ENCODE results near the gene MTHFR. TPM values are rescaled to one million over a fixed set of nuclear protein-coding genes. Genes with fewer than 3 reads are reported as not detected.

MTHFR gene
- total RNA-seq, 2 experiments from 2014 or later: 9.6 TPM

DNA sequence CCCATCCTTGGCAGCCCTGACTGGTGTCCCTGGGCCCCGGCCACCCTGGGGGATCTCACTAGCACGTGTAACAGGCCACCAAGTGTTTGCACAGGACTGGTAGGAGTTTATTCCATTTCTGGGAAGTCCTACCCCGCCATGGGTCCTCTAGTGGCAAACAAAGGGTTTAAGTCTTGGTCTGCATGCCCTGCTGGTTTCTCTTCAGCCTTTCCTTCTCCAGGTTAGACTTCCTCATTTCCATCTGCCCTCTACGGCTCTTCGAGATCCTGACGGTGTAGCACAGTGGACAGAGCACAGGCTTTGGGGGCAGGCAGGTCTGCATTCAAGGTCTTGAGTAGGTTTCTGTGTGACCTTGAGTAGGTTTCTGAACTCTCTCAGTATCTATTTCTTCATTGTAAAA, 67.0 kb downstream of the MTHFR start:
- Mint-ChIP-seq H3K9me3 (no peaks in the 10 kb centered on the region), H3K36me3 (ENCODE audit: low read depth) (no peaks in the 10 kb centered on the region), H3K27me3 (no peaks in the 10 kb centered on the region), H3K4me1 (ENCODE audit: low read depth) (peaks cover 44% of the 10 kb centered on the region), H3K27ac (no peak overlapping the region), H3K4me3 (no peak overlapping the region)
- ChIA-PET POLR2A (interaction anchor here (0.6 to 5.6 kb wide), 2 partner anchors 170 to 693 kb away, joined by 3 to 57 read pairs; no protein-coding TSS in a partner anchor), CTCF (interaction anchor here (5.3 kb wide), 1 partner anchor 88 kb away, joined by 23 read pairs; no protein-coding TSS in a partner anchor)
- ATAC-seq (no peak), DNase-seq (no peak)
- TF ChIP-seq, protein P1, sequence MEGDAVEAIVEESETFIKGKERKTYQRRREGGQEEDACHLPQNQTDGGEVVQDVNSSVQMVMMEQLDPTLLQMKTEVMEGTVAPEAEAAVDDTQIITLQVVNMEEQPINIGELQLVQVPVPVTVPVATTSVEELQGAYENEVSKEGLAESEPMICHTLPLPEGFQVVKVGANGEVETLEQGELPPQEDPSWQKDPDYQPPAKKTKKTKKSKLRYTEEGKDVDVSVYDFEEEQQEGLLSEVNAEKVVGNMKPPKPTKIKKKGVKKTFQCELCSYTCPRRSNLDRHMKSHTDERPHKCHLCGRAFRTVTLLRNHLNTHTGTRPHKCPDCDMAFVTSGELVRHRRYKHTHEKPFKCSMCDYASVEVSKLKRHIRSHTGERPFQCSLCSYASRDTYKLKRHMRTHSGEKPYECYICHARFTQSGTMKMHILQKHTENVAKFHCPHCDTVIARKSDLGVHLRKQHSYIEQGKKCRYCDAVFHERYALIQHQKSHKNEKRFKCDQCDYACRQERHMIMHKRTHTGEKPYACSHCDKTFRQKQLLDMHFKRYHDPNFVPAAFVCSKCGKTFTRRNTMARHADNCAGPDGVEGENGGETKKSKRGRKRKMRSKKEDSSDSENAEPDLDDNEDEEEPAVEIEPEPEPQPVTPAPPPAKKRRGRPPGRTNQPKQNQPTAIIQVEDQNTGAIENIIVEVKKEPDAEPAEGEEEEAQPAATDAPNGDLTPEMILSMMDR (IDR thresholded peaks at IDR 0.05): no peak
- intact Hi-C loops (cut with micrococcal nuclease): no loop called here

DNA sequence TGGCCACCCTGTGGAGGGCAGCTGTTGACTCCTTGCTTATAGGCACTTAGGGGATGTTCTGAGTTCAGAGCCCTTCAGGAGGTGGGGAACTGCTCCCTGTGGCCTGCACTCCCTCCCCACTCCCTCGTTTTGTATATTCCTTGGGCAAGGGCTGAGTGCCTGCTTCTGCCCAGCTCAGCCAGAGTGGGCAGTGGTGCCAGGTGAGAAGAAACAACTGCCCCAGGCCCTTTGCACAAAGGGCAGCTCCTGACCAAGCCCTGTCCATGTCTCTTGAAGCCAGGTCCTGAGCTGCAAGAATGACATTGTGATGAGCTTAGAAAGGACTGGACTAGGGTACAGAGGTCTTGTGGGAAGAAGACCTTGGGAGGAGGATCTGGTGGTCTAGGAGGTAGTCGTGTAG, 67.7 kb downstream of the MTHFR start:
- intact Hi-C loops (cut with micrococcal nuclease): no loop called here
- no peaks in the 10 kb centered on the region for H3K27me3 Mint-ChIP-seq
- ChIA-PET CTCF (interaction anchor here (1.5 to 5.3 kb wide), 4 partner anchors 16 to 87 kb away, joined by 4 to 23 read pairs (median 8); no protein-coding TSS in a partner anchor), POLR2A (interaction anchor here (0.7 to 5.6 kb wide), 3 partner anchors 74 to 171 kb away, joined by 4 to 57 read pairs (median 12); partner anchors contain the start of gene FBXO6)
- TF ChIP-seq, protein P1 (IDR thresholded peaks at IDR 0.05): no peak
- no peak overlapping the region for H3K4me3 Mint-ChIP-seq
- H3K4me1 Mint-ChIP-seq (ENCODE audit: low read depth): peaks cover 48% of the 10 kb centered on the region
- DNase-seq (no peak), ATAC-seq (no peak)
- H3K36me3 Mint-ChIP-seq (ENCODE audit: low read depth): no peaks in the 10 kb centered on the region
- H3K27ac Mint-ChIP-seq: no peak overlapping the region
- no peaks in the 10 kb centered on the region for H3K9me3 Mint-ChIP-seq

DNA sequence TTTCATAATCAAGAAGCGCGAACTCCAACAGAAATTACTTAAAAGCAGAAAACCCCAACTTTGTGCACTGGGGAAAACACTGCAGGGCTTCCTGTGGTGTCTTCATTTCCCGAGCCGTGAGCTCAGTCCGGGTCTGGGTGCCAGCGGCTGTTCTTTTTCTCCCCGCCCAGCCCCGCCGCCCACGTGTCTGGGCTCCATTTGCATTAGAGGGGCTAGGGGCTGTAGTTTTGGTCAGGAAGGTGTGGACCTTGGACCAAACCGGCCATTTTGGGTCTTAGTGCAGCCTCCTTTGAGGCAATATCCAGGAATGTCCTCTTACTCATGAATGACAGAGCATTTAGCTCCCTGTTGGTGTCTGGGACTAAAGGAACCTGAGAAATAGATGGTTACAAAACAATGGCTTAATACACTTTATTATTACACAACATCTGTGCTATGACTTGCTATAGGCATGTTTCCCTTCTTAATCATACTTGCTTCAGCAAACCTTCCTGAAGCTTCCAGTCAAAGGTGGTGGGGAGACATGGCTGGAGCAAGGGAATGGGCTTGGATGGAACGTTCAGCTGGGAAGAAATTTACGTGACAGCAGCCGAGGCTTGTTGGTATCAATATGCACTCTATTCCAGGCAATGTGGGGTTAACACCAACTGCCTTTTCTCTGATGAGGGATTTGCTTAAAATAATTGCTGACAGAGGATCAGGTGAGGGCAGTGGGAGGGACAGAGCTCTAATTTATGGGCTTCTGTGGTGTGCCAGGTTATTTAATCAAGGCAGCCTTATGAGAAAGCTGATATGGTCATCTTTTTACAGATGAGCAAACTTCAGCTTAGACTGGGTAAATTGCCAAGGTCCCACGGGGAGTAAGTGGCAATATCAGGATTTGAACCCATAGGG, 68.8 kb downstream of the MTHFR start:
- Mint-ChIP-seq H3K36me3 (ENCODE audit: low read depth) (no peaks in the 10 kb centered on the region), H3K4me1 (ENCODE audit: low read depth) (peaks cover 50% of the 10 kb centered on the region)
- ATAC-seq: peak; percentile 48

DNA sequence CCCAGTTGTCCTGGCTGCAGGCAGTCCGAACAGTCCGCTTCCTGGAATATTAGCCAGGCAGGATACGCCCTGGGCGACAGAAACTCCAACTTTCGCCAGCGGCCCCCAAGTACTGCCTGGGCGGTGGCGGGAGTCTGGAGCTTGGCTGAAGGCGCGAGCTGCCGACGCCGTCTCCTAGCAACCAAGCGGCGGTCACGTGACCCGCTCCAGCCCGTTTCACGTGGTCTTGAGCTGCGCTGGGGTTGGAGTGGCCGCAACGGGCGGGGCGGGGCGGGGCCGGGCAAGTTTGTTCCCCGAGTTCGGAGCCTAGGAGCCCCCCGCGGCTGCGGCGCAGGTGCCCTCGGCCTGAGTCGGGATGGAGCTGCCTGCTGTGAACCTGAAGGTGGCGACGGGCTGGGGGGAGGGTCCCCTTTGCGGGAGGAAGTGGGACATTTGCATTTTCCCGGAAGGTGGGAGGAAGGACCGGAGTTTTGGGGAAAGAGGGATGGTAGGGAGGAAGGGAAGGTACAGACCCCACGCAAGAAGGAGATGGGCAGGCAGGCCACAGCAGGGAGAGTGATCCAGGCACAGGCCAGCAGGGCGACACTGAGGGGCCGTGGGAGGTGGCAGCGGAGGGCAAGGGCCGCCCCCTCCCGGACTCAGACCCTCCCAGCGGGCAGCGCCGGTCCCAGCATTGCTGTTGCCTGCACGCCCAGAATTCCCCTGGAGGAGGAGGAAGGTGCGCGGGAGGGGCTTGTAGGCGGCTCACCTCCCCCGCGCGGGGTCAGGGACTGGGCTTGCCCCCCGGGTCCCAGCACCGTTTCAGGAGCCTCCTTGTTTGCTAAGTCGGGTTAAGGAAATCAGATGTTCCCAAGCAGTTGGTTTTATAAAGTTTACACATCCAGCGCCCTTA, 69.7 kb downstream of the MTHFR start, which contains the start of gene AGTRAP:
Gene AGTRAP (plus strand): TSS at position 283 of the 892 bp plus-strand sequence. CDS start 73 bp downstream, at position 356.
- Mint-ChIP-seq H3K4me1 (ENCODE audit: low read depth) (peaks cover 50% of the 10 kb centered on the region), H3K36me3 (ENCODE audit: low read depth) (no peaks in the 10 kb centered on the region), H3K27me3 (no peaks in the 10 kb centered on the region), H3K27ac (peak within 1 kb of the TSS; percentile 91), H3K9me3 (no peaks in the 10 kb centered on the region), H3K4me3 (peak within 1 kb of the TSS; percentile 95)
- DNase-seq: peak; percentile 94
- CTCF ChIA-PET: interaction anchor here (1.3 to 5.3 kb wide), 9 partner anchors 14 to 90 kb away, joined by 3 to 23 read pairs (median 5); no protein-coding TSS in a partner anchor
- intact Hi-C loops (cut with micrococcal nuclease): no loop called here
- peak; percentile 79 for ATAC-seq
- POLR2A ChIA-PET: interaction anchor here (0.8 to 5.6 kb wide), 9 partner anchors 11 to 173 kb away, joined by 3 to 57 read pairs (median 4); partner anchors contain the start of genes CLCN6 and FBXO6
- TF ChIP-seq, protein P1 (IDR thresholded peaks at IDR 0.05): peak; percentile 25

More for the DNA sequence above, 68.8 kb downstream of the MTHFR start:
- intact Hi-C loops (cut with micrococcal nuclease): no loop called here
- H3K4me3 Mint-ChIP-seq: peak overlapping the region; percentile 95
- peak; percentile 71 for DNase-seq
- H3K27me3 Mint-ChIP-seq: no peaks in the 10 kb centered on the region
- TF ChIP-seq, protein P1 (IDR thresholded peaks at IDR 0.05): no peak
- H3K27ac Mint-ChIP-seq: peak overlapping the region; percentile 49
- H3K9me3 Mint-ChIP-seq: no peaks in the 10 kb centered on the region
- POLR2A ChIA-PET: interaction anchor here (0.7 to 5.6 kb wide), 9 partner anchors 11 to 172 kb away, joined by 3 to 57 read pairs (median 4); partner anchors contain the start of genes CLCN6 and FBXO6
- CTCF ChIA-PET: interaction anchor here (0.8 to 5.3 kb wide), 7 partner anchors 12 to 91 kb away, joined by 3 to 23 read pairs (median 4); no protein-coding TSS in a partner anchor

Other genes with a start within 250 kb of the MTHFR start
- gene FBXO2, start 151.5 kb downstream of the MTHFR start, total RNA-seq: 1 to 10 TPM; 1.7 to 1.9 TPM
- 10 to 100 TPM; 18.1 to 20.4 TPM for gene FBXO44, start 151.1 kb downstream of the MTHFR start, total RNA-seq
- 1 to 10 TPM; 6.2 to 7.9 TPM for gene FBXO6, start 141.8 kb downstream of the MTHFR start, total RNA-seq
- 10 to 100 TPM; 86.5 to 90.4 TPM for gene MAD2L2, start 124.8 kb downstream of the MTHFR start, total RNA-seq
- gene DRAXIN, start 114.3 kb downstream of the MTHFR start, total RNA-seq: under 1 TPM; 0.18 to 0.20 TPM
- 1 to 10 TPM; 8.9 to 9.4 TPM for gene AGTRAP, start 69.8 kb downstream of the MTHFR start, total RNA-seq
- gene C1orf167, start 43.8 kb downstream of the MTHFR start, total RNA-seq: not detected
- gene CLCN6, start 227 bp upstream of the MTHFR start, total RNA-seq: 10 to 100 TPM; 10.8 to 12.2 TPM
- gene NPPA, start 41.8 kb upstream of the MTHFR start, total RNA-seq: not detected
- not detected for gene NPPB, start 53.0 kb upstream of the MTHFR start, total RNA-seq
- 10 to 100 TPM; 23.5 to 25.5 TPM for gene KIAA2013, start 120.5 kb upstream of the MTHFR start, total RNA-seq
- 10 to 100 TPM; 21.5 to 22.0 TPM for gene PLOD1, start 128.8 kb upstream of the MTHFR start, total RNA-seq
- 10 to 100 TPM; 51.0 to 51.1 TPM for gene MFN2, start 174.5 kb upstream of the MTHFR start, total RNA-seq
- gene MIIP, start 213.5 kb upstream of the MTHFR start, total RNA-seq: 10 to 100 TPM; 24.0 to 24.7 TPM

Data from activated CD8-positive, alpha-beta T cell treated with anti-CD3 and anti-CD28 coated beads for 36 hours (primary cell).